Measurements from ENCODE around the gene ANKRD11. TPM values are rescaled to one million over a fixed set of nuclear protein-coding genes. Genes with fewer than 3 reads are reported as not detected.

The ANKRD11 gene
- polyA plus RNA-seq, 3 donors, result 3.2 to 62.4 (median 5.4) TPM

DNA sequence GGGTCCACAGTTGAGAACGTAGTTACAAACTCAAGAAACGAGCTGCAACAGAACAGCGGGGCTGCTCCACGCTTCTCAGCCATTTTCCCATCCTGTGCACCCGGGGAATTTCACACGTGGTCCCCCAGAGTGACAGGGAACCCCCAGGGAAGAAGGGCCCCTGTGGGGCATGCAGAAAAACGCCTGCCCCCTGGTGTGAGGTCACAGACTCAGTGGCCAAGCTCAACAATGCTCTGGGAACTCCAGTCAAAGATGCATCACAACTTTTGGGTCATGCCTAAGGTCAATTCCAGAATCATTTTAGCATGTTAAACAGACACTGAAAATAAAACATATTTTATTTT is 157.5 kb downstream of the ANKRD11 start:
- H3K27me3 ChIP-seq (ENCODE audit: control insufficient read depth in 2 of 2, insufficient read depth in 2 of 2, low read length in 2 of 2), result no peaks in the 10 kb centered on the region
- no peak overlapping the region for H3K4me3 ChIP-seq (replicated peaks in 1 of 3; ENCODE audit: low read depth in 2 of 3, low read length in 3 of 3)
- TF ChIP-seq, protein P1, sequence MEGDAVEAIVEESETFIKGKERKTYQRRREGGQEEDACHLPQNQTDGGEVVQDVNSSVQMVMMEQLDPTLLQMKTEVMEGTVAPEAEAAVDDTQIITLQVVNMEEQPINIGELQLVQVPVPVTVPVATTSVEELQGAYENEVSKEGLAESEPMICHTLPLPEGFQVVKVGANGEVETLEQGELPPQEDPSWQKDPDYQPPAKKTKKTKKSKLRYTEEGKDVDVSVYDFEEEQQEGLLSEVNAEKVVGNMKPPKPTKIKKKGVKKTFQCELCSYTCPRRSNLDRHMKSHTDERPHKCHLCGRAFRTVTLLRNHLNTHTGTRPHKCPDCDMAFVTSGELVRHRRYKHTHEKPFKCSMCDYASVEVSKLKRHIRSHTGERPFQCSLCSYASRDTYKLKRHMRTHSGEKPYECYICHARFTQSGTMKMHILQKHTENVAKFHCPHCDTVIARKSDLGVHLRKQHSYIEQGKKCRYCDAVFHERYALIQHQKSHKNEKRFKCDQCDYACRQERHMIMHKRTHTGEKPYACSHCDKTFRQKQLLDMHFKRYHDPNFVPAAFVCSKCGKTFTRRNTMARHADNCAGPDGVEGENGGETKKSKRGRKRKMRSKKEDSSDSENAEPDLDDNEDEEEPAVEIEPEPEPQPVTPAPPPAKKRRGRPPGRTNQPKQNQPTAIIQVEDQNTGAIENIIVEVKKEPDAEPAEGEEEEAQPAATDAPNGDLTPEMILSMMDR (IDR thresholded peaks at IDR 0.05), result no peak
- WGBS (ENCODE audit: insufficient coverage), result 78% methylated on average over 7 of the region's 7 CpGs
- Mint-ChIP-seq H3K27me3 (ENCODE audit: low read depth in 3 of 3) (no peaks in the 10 kb centered on the region), H3K27ac (no peak overlapping the region), H3K4me1 (peaks cover 52% of the 10 kb centered on the region), H3K4me3 (no peak overlapping the region), H3K36me3 (peaks cover 3 to 8% of the 10 kb centered on the region in 2 donors), H3K9me3 (no peaks in the 10 kb centered on the region)
- H4K20me1 ChIP-seq (ENCODE audit: insufficient read depth, low read length), result peaks cover 100% of the 10 kb centered on the region
- intact Hi-C loops (cut with micrococcal nuclease), result loop anchor here (5.0 kb wide), 2 partner anchors 174 to 224 kb away; partner anchors contain the start of gene SPG7 (in 1 of the 2)
- H3K4me1 ChIP-seq (ENCODE audit: control insufficient read depth in 1 of 2, insufficient read depth in 2 of 2, low read length in 2 of 2), result peaks cover 33 to 52% of the 10 kb centered on the region in 2 donors
- DNase-seq, result no peak
- no peaks in the 10 kb centered on the region for H3K9me3 ChIP-seq (replicated peaks in 1 of 2; ENCODE audit: control insufficient read depth in 1 of 2, insufficient read depth in 1 of 2, low read length in 2 of 2)
- peak overlapping the region in 1 of 2 donors; percentile 28 for H3K27ac ChIP-seq (ENCODE audit: low read depth in 1 of 2, low read length in 2 of 2)
- H2AFZ ChIP-seq (ENCODE audit: insufficient read depth, low read depth, low read length, poor library complexity, severe bottlenecking), result no peak overlapping the region
- H3K4me2 ChIP-seq (replicated peaks; ENCODE audit: extremely low read depth, low read length, poor library complexity, severe bottlenecking), result no peak overlapping the region
- peaks cover 99% of the 10 kb centered on the region for H3K79me2 ChIP-seq (ENCODE audit: insufficient read depth, low read length)
- H3K36me3 ChIP-seq (replicated peaks in 1 of 2; ENCODE audit: control insufficient read depth in 1 of 2, insufficient read depth in 2 of 2, low read length in 2 of 2), result peaks cover 0 to 4% of the 10 kb centered on the region in 2 donors
- H3K9ac ChIP-seq (ENCODE audit: insufficient read depth, low read length, poor library complexity, severe bottlenecking), result no peak overlapping the region

DNA sequence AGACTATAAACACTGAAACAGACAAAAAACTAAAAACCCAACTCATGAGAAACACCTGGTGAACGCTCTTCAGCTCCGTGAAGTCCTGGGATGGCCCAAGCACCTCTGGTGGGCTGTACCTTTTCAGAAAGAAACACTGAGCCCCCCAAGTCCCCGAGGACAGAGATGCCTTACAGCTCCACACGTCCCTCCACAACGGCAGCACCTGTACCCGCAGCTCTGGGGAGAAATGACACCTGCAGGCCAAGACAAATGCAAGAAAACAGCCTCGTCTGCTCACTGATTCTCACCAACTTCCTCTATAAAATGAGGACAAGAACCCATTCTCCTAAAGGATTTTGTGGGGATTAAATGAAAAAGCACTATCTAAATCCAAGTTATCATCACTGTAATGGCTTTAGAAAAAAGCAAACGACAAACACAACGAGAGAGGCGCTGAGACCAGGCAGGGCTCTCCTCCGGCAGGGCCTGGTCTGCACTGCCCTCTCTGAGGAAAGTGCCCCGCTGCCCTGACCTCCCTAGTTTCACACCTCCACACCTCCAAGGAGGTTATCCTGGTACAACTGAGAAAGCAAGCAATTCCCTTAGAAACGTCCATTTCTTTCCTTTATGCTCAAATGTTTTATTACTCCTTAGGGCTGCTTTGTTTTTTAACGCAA is 158.0 kb downstream of the ANKRD11 start:
- no peak overlapping the region for H3K4me3 ChIP-seq (replicated peaks in 1 of 3; ENCODE audit: low read depth in 2 of 3, low read length in 3 of 3)
- Mint-ChIP-seq H3K4me1 (peaks cover 52% of the 10 kb centered on the region), H3K27ac (peak overlapping the region in 5 of 7 donors; percentile 1 to 52 (median 38)), H3K36me3 (peaks cover 3 to 8% of the 10 kb centered on the region in 2 donors), H3K4me3 (no peak overlapping the region), H3K9me3 (no peaks in the 10 kb centered on the region), H3K27me3 (ENCODE audit: low read depth in 3 of 3) (no peaks in the 10 kb centered on the region)
- WGBS (ENCODE audit: insufficient coverage), result 89% methylated on average over 11 of the region's 14 CpGs
- peak overlapping the region in 1 of 2 donors; percentile 28 for H3K27ac ChIP-seq (ENCODE audit: low read depth in 1 of 2, low read length in 2 of 2)
- TF ChIP-seq, protein P1 (IDR thresholded peaks at IDR 0.05), result no peak
- no peak for DNase-seq
- H3K9me3 ChIP-seq (replicated peaks in 1 of 2; ENCODE audit: control insufficient read depth in 1 of 2, insufficient read depth in 1 of 2, low read length in 2 of 2), result no peaks in the 10 kb centered on the region
- H2AFZ ChIP-seq (ENCODE audit: insufficient read depth, low read depth, low read length, poor library complexity, severe bottlenecking), result no peak overlapping the region
- peaks cover 100% of the 10 kb centered on the region for H4K20me1 ChIP-seq (ENCODE audit: insufficient read depth, low read length)
- no peak overlapping the region for H3K9ac ChIP-seq (ENCODE audit: insufficient read depth, low read length, poor library complexity, severe bottlenecking)
- H3K36me3 ChIP-seq (replicated peaks in 1 of 2; ENCODE audit: control insufficient read depth in 1 of 2, insufficient read depth in 2 of 2, low read length in 2 of 2), result peaks cover 0 to 4% of the 10 kb centered on the region in 2 donors
- intact Hi-C loops (cut with micrococcal nuclease), result loop anchor here (5.0 kb wide), 2 partner anchors 175 to 225 kb away; partner anchors contain the start of gene SPG7 (in 1 of the 2)
- H3K4me2 ChIP-seq (replicated peaks; ENCODE audit: extremely low read depth, low read length, poor library complexity, severe bottlenecking), result no peak overlapping the region
- no peaks in the 10 kb centered on the region for H3K27me3 ChIP-seq (ENCODE audit: control insufficient read depth in 2 of 2, insufficient read depth in 2 of 2, low read length in 2 of 2)
- peaks cover 33 to 52% of the 10 kb centered on the region in 2 donors for H3K4me1 ChIP-seq (ENCODE audit: control insufficient read depth in 1 of 2, insufficient read depth in 2 of 2, low read length in 2 of 2)
- H3K79me2 ChIP-seq (ENCODE audit: insufficient read depth, low read length), result peaks cover 99% of the 10 kb centered on the region

All from CD14-positive monocyte (primary cell).